Right atrium auricular region (tissue), 2 donors: ENCODE data around the gene GSS. TPM values are rescaled to one million over a fixed set of nuclear protein-coding genes. Genes with fewer than 3 reads are reported as not detected.

Experiments used
- DNase-seq: peaks from one replicate; pipeline ENCODE4 v3.0.0-alpha.2; 2019; ENCODE audit warnings: low spot score
- H3K27ac ChIP-seq, 2 donors: fragments of 200-600 bp; sonication (generic); 1 replicate in 1 of 2; 2 replicates in 1 of 2; pipeline ENCODE4 v1.5.1; 2016 to 2019
- H3K27me3 ChIP-seq, 2 donors: fragments of 200-600 bp; sonication (generic); one replicate each; pipeline versions ENCODE4 v1.5.1 to v1.6.0; 2017 to 2019
- H3K36me3 ChIP-seq: fragments of 200-600 bp; sonication (generic); one replicate; pipeline ENCODE4 v1.5.1; 2016
- H3K4me1 ChIP-seq, 2 donors: fragments of 200-600 bp; sonication (generic); one replicate each; pipeline versions ENCODE4 v1.5.1 to v1.6.0; 2017 to 2019
- H3K4me3 ChIP-seq, 2 donors: fragments of 200-600 bp; sonication (generic); 1 replicate in 1 of 2; 2 replicates in 1 of 2; pipeline ENCODE4 v1.5.1; 2017 to 2019; ENCODE audit warnings: mild to moderate bottlenecking in 1 of 2, moderate library complexity in 1 of 2
- H3K9me3 ChIP-seq, 2 donors: fragments of 200-600 bp; sonication (generic); one replicate each; pipeline ENCODE4 v1.5.1; 2019
- CTCF ChIP-seq, 2 donors: fragments of 200-600 bp; sonication (generic); IDR thresholded peaks; one replicate each; pipeline ENCODE4 v1.5.1; 2019; ENCODE audit warnings: antibody characterized with exemption in 2 of 2
- total RNA-seq, 2 donors: library from RNA; depleted of rRNA; stranded (reverse); fragments of >200 nt; gene quantifications; one replicate each; pipeline ENCODE4 v1.1.0, GENCODE V29; 2016

Gene GSS
- total RNA-seq, 2 donors from 2014 or later, result 23.0 to 38.3 TPM

GRCh38 chr20:34925981-34926380 is 29.6 kb downstream of the GSS start:
- H3K9me3 ChIP-seq, result no peaks in the 10 kb centered on the region
- H3K36me3 ChIP-seq, result peaks cover 78% of the 10 kb centered on the region
- H3K27me3 ChIP-seq, result no peaks in the 10 kb centered on the region
- no peak overlapping the region for H3K4me3 ChIP-seq
- DNase-seq, result no peak
- H3K27ac ChIP-seq, result no peak overlapping the region
- no peak for TF ChIP-seq CTCF (IDR thresholded peaks at IDR 0.05)
- H3K4me1 ChIP-seq, result peaks cover 0 to 22% of the 10 kb centered on the region in 2 donors

GRCh38 chr20:34925341-34925740 is 30.3 kb downstream of the GSS start:
- Histone ChIP-seq H3K27me3 (no peaks in the 10 kb centered on the region), H3K36me3 (peaks cover 79% of the 10 kb centered on the region), H3K4me3 (no peak overlapping the region), H3K27ac (no peak overlapping the region), H3K4me1 (peaks cover 0 to 22% of the 10 kb centered on the region in 2 donors), H3K9me3 (no peaks in the 10 kb centered on the region)
- DNase-seq, result no peak
- TF ChIP-seq CTCF (IDR thresholded peaks at IDR 0.05), result no peak

- Histone ChIP-seq H3K27ac (peak overlapping the region; percentile 12 to 79), H3K4me1 (peaks cover 0 to 22% of the 10 kb centered on the region in 2 donors), H3K9me3 (no peaks in the 10 kb centered on the region), H3K27me3 (no peaks in the 10 kb centered on the region), H3K36me3 (peaks cover 68% of the 10 kb centered on the region), H3K4me3 (no peak overlapping the region)
- TF ChIP-seq CTCF (IDR thresholded peaks at IDR 0.05), result no peak
- DNase-seq, result no peak
Measured at GRCh38 chr20:34923414-34923813, 32.2 kb downstream of the GSS start.

GRCh38 chr20:34922654-34923381 is 32.8 kb downstream of the GSS start:
- DNase-seq, result peak; percentile 63
- peaks cover 0 to 22% of the 10 kb centered on the region in 2 donors for H3K4me1 ChIP-seq
- peaks cover 62% of the 10 kb centered on the region for H3K36me3 ChIP-seq
- H3K27ac ChIP-seq, result peak overlapping the region; percentile 12 to 79
- no peak overlapping the region for H3K4me3 ChIP-seq
- no peak for TF ChIP-seq CTCF (IDR thresholded peaks at IDR 0.05)
- no peaks in the 10 kb centered on the region for H3K9me3 ChIP-seq
- no peaks in the 10 kb centered on the region for H3K27me3 ChIP-seq

- Histone ChIP-seq H3K36me3 (peaks cover 49% of the 10 kb centered on the region), H3K9me3 (no peaks in the 10 kb centered on the region), H3K4me1 (peaks cover 0 to 27% of the 10 kb centered on the region in 2 donors), H3K27me3 (no peaks in the 10 kb centered on the region), H3K27ac (peak overlapping the region; percentile 12 to 79), H3K4me3 (no peak overlapping the region)
- no peak for TF ChIP-seq CTCF (IDR thresholded peaks at IDR 0.05)
- DNase-seq, result no peak
Measured at GRCh38 chr20:34921436-34921835, 34.2 kb downstream of the GSS start.

GRCh38 chr20:34920055-34920454 is 35.6 kb downstream of the GSS start:
- no peak for DNase-seq
- Histone ChIP-seq H3K4me1 (peaks cover 0 to 40% of the 10 kb centered on the region in 2 donors), H3K36me3 (peaks cover 36% of the 10 kb centered on the region), H3K27me3 (no peaks in the 10 kb centered on the region), H3K27ac (no peak overlapping the region), H3K9me3 (no peaks in the 10 kb centered on the region), H3K4me3 (no peak overlapping the region)
- no peak for TF ChIP-seq CTCF (IDR thresholded peaks at IDR 0.05)
